Activated CD4-positive, alpha-beta T cell treated with anti-CD3 and anti-CD28 coated beads, Interleukin-2, amount 50 U/mL, for 1 hour (primary cell): Measurements from ENCODE around the gene PEX14.

Experiments used
- DNase-seq: peaks from one replicate; pipeline ENCODE4 v3.0.0-alpha.2; 2020

The PEX14 gene

DNA sequence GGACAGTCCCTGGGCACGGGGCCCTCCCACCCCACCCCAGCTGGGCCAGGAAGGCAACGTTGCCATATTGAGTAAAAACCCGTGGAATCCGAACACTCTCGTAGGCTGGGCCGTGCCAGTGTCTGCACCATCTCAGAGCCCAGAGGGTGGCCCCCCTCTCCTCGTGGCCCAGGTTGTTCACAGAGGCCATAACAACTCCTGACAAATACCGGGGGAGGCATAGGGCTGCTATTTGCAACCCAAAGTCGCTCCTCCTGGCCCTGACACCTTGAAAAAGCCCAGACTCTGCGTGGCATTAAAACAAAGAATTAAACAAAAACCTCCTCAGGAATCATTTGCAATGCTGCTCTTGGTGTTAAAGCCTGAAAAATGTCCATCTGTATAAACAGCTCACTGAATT lies 180.3 kb downstream of the PEX14 start:
- no peak for DNase-seq

DNA sequence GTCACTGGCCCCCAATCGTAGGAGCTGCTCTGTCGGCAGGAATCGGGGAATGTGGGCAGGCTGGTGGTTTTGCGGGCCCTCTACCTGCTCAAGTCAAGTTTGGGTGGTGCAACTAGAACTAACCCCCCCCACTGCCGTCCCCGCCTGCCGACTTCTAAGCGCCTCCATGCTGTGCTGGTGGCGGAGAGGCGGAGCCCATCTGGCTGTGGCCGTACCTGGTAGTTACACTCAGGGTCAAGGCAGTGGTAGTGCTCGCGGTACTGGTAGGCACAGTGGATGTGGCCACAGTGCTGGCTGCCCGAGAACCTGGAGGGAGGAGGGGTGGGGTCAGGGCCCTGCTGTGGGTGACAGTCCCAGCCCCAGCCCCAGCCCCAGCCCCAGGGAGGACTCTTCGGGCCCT lies 181.7 kb downstream of the PEX14 start:
- DNase-seq: no peak

DNA sequence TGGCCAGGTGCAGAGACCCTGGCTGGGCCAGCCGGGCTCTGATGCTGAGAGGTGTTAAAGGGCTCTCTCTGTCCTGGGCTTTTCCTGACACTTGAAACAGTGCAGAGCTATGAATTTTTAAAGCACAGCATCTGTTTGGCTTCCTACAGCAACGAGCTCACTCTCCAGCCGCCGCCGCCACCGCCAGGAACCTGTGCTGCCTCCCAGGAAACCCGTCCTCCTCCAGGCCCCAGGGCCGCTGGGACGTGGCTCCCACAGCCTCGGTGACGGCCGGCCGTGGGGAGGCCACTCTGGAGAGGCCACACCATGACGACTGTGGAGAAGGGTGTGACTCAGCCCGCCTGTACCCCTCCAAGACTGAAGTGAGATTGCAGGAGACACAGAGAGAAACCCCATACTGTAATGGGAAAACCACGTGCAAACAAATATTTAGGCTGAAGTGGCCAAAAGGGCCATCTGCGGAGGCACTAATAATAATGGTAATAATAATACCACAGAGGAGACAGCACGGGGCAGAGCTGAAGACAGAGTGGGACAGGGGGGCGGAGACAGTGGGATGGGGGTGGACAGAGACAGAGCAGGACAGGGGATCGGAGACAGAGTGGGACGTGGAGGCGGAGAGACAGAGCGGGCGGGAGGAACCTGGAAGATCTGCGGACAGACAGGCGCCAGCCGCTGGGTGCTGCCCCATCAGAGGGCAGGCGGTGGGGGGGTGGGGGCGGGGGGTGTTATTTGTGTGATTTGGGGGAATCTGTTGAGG lies 182.5 kb downstream of the PEX14 start:
- DNase-seq: no peak

DNA sequence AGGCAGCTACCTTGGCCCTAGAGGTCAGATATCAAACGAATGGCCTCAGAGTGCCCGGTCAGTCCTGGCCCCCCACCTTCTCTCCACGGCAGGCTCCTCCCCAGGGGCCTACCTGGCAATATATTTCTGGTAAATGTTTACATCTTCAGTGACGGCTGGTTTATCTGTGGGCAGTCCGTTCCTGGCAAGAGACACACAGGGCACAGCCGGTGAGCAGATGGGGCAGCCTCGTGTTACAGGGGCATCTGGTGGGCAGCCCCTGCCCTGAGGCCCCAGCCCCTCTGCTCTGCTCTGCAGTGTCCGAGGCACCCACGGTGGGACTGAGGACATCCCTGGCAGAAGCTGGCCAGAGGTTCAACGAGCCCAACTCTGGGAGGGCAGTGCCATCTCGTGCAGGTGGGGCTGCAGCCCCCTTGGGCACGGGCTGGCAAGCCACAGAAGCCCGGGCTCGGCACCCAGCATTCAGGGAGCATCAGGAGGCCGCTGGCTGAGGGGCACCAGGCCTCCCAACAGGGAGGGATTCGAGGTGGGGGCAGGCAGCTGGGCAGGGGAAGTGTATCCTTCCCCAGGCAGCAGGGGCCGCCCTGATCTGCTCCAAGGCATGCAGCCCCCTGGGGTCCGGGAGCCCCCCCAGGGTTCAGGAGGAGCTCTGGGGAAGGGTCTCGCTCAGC lies 183.8 kb downstream of the PEX14 start:
- no peak for DNase-seq

DNA sequence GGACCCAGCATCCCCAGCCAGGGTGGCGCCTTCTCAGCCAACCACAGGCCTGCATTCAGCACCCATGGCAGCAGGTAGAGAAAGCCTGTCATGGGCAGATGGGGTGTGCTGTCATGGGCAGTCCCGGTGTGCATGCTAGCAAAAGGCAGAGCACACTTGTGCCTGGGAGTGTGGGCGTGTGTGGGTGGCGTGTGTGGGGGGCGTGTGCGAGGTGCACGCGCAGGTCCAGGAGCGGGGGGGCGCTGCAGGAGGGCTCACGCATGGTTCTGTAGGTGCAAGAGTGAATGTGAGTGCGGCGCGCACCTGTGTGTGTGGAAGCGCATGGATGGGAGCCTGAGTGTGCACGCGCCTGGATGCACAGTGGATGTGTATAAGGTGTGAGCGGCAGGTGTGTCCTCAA lies 184.5 kb downstream of the PEX14 start:
- DNase-seq: no peak

DNA sequence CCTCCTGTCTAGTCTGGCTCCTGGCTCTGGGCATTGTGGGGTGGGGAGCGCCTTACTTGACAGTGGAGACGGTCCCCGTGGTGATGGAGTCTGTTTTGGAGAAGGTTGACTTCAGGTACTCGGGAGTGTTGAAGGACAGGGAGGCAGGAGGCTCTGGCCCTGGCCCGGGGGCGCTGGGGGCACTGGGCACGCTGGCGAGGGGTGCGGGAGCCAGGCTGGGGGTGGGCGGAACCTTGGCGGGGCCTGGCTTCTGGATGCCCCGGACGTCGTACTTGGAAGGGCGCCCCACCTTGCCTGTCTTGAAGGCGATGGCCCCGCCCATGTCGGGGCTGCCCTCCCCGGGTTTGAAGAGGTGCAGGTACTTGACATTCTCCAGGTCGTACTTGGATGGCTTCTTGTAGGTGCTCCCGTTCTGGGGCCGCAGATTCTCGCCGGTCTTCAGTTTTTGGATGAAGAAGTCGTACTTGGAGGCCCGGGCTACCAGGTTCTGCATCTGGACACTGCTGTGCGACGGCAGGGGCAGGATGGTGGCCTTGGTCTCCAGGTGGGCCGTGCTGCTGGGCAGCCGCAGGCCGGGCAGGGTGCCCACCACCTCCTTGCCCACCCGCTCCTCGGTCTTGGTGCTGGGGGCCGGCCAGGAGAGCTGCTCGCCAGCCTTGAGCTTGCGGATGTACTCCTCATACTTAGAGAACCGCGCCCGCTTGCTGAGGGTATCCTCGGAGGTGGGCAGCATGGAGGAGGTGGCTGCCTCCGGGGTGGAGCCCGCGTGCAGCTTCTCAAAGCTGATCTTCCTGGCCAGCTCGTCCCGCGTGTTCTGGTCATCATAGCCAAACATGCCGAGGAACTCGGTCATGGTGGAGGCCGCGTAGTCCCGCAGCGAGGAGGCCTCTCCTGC lies 185.1 kb downstream of the PEX14 start:
- no peak for DNase-seq

DNA sequence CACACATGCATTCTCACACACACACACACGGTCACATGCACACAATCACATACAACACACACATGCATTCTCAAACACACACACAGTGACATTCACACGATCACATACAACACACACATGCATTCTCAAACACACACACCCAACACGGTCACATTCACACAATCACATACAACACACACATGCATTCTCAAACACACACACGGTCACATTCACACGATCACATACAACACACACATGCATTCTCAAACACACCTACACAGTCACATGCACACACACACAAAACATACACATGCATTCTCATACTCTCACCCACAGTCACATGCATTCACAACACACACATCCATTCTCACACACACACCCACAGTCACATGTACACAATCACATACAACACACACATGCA lies 186.7 kb downstream of the PEX14 start:
- no peak for DNase-seq

DNA sequence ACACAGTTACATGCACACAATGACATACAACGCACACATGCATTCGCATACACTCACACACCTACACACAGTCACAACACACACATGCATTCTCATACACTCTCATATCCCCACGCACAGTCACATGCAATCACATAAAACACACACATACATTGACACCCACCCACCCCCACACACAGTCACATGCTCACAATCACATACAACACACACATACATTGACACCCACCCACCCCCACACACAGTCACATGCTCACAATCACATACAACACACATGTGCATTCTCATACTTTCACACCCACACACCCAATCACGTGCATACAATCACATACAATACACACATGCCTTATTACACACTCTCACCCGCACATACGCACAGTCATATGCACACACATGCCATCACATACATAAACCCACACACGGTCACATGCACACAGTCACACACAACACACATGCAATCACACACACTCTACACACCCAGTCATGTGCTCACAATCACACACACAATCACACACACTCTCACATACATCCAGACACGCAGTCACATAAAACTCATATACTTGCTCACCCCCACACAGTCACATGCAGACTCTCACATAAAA lies 187.4 kb downstream of the PEX14 start:
- no peak for DNase-seq

DNA sequence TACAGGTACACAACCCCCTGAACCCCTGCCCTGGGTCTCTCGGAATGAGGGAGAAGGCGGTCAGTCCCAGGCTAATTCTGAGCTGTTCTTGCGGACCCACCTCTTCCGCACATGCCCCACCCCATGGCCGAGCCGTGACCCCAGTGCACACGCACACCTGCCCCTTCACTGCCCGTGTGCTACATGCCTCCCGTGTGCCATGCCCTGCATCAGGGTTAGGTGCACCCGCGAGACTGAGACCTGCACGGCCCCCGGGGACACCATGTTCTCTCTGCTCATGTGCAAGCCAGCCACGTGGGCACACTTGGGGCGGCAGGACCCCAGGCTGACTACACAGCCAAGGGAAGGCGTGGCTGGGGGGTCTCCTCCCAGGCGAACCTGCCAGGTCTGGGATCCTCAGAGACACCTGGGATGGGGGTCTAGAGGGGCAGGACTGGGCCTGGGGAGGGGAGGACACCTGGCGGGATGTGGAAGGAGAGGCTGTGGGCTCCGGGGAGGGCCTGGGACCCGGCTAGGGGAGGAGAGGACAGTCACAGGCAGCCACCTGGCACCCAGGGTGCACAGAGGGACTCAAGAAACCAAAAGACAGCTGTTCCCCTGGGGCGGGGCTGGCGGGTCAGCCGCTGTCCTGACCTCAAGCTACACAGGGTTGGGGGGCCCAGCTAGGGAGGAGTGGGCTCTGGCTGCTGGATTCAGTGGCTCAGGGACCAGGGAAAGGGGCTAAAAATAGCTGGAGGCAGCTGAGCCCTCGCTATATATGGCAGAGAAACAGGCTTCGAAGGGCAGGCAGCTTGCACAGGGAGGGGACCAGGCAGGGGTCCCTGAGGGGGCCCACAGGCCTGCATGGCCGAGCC lies 188.3 kb downstream of the PEX14 start:
- DNase-seq: no peak

DNA sequence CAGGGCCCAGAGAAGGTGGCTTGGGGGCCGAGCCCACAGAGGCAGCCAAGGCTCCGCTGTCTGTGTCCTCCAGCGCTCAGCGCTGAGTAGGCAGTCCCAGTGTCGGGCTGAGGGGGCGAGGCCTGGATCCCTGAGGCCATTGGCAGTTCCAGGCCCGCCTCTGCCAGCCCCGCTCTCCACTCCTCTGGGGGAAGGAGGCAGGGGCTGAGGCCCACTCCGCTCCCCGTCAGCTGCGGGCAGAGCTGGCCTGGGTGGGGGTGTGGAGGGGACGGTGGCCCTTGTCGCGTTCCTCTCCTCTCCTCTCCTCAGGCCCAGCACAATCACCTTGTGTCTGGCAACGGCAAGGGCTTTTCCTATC lies 188.9 kb downstream of the PEX14 start:
- no peak for DNase-seq

DNA sequence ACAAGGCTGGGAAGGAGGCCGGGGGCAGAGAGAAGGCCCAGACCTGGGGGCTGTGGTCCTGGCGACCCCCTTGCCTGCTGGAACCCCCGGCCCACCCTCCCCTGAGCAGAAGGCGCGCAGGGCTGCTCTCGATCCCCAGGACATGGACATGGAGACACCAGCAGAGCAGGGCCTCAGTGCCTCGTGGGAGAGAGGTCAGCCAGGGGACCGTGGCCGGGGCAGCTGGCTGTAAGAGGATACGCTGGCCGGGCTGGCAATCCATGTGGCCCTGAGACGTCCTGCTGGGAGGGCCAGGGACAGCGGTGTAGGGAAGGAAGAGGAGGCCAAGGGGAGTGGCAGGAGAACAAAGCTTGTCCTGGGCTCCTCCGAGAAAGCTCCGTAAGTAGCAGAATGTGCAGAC lies 189.5 kb downstream of the PEX14 start:
- DNase-seq: no peak

DNA sequence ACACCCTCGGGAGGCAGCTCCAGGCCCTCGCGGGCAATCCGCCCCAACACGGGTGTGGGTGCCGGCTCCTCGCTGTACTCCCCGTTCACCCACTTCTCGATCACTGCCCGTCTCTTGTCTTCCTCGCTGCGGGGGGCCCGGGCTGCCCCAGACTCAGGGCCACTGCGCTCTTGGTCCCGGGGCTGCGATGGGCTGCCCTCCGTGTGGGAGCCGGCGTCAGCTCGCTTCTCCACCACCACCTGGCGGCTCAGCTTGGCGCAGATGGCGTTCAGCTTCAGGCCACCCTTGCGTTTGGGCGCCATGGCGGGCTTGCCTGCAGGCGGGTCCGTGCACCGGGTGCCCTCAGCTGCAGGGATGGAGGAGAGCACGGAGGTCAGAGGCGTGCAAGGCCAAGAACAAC lies 190.5 kb downstream of the PEX14 start:
- DNase-seq: no peak

DNA sequence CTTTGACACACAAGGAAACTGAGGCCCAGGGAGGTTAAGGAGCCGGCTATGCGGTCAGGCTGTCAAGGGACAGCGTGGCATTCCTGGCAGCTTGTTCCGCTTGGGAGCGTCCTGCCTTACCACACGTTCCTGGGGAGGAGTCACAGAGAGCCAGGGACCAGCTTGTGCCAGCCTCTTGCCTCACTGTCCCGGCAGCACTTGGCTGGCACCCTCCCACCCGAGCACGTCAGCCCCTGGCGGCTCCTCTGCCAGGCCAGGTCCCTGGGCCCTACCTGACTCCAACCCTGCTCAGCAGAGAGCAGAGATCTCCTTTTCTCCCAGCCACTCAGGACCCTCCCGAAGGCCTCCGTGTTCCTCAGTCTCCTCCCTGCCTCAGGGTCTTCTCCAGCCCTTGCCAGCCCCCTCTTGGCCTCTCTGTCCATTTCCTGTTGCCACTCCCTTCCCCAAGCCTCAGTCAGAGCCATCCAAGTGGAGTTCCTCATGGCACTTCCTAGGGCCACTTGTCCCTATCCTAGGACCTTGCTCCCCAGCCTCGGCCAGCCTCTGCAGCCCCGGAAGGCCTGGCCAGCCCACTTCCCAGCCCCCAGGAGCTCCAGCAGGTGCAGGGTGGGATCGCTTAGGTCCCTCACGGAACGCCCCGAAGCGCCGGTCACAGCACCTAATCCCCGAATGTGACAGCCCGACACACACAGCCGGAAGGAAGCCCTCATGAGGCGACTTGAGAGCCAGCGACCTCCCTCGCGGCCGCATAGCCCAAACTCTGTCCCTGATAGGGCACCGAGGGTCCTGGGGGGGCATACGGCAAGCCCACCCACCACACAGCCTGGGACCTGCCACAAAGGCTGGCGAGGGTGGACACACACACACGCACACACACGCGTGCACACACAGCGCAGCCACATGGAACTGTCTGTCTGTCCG lies 191.4 kb downstream of the PEX14 start:
- DNase-seq: no peak

DNA sequence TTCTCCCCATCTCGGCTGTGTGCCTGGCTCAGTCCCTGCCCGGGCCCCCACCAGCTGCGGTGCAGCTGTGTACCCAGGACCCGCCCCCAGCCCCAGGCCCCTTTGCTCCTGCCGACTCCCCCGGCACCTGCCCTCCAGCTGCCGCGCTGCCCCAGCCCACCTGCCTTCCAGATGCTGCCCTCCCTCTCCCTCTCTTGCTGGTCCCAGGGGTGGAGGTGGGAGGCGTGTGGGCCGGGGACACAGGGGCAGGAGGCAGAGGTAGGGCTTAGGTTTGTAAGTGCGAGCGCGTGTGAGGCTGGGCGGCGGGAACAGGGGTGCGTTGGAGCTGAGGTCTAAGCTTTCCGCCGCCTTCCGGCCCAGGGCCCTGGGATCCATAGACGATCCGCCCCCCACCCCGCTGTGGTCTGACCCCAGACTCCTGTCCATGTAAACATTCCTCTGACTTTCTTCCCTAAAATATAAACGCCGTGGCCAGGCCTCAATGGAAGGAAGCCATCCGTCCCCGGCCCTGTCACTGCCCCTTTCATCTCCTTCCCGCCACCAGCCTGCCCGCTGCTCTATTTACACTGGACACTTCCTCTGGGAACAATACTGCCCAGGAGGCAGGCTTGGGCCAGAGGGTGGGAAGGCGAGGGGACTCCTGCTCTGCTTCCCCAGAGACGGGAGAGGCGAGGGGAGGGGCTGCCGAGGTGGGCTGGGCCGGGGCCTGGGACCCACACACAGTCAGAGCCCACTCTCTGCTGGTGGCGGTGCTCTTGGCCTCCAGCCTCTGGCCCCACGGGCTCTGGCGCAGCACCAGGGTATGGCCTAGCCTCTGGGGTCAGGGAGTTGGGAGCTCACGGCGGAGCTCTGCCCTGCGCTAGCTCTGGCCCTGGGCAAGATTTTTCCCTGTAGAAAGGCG lies 193.4 kb downstream of the PEX14 start:
- no peak for DNase-seq

DNA sequence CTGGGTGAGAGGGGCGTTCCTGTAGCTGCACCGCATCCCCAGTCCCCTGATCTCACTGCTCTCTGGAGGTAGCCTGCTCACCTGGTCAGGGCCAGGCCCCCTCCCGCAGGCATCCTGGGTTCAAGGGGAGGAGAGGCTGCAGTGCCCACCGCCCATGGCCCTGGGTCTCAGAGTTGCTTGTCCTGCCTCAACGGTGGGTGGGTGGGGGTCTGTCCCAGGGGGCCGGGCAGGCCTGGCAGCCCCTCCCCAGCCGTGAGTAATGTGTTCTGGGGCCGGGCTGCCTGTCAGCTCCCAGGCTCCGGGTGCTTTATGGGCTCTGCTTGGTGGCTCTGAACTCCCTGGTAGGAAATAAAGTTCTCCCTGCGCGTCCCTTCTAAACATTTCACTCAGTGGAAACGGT lies 194.8 kb downstream of the PEX14 start:
- DNase-seq: no peak

DNA sequence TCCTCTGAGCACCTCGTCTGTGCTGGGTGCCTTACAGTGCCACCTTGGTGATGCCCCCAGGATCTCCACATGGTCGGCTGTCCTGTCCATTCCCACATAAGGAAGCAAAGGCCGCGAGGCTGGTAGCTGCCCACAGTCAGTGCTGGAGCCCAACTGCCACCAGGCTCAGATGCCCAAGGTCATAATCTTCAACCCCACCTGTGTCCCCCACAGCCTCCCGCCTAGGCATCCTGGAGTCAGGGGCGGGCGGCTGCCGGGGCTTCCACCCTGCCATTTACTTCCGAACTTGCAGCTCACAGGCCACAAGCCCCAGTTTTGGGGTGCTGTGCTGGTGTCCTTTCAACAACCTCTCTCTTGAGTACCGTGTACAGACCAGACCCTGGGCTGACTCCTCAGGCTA lies 195.4 kb downstream of the PEX14 start:
- DNase-seq: no peak

DNA sequence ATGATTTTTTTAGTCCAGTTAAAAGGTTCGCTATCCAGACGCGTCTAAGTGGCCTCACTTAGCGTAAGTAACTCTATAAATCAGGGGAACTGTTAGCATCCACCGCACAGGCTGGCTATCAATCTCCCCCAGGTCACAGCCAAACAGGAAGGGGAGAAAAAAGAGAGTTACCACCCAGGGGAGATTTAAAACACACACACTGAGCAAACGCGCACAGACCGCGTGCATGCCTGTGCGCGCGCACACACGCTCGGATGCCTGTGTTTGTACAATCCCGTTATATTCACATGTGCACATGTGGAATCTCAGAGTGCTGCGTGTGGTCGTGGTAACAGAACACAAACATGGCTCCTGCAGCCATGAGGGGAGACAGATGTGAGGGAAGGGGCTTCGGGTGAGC lies 196.3 kb downstream of the PEX14 start:
- DNase-seq: no peak

DNA sequence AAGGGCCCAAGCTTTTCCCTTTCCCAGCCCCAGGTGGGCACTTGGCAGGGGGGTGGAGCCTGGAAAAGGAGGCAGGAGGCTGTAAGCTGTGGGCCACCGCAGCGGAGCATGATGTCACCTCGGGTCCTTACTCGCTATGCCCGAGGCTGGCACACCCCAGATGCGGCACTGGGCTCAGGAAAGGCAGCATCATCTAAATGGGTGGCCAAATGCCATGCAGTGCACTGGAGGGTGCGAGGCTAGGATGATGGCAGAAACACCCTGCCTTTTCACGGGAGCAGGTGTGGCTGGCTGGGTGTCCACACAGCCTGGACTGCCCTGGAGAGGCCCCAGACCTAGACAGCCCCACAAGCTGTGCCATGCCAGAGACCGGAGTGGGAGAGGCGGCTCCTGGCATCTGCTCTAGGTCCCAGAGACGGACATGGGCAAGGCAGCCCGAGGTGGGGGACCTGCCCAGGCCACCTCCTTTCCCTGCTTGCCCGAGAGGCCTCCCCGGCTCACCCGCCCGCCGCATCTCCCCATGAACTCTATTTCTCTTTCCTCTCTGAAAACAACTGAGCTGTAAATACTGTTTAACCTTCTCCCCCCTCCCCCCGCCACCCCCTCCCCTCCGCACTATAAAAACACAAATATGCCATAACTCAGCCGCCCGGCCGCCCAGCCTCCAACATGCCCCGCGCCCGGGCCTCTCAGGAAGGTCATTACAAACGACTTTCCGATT lies 197.0 kb downstream of the PEX14 start:
- DNase-seq: no peak

DNA sequence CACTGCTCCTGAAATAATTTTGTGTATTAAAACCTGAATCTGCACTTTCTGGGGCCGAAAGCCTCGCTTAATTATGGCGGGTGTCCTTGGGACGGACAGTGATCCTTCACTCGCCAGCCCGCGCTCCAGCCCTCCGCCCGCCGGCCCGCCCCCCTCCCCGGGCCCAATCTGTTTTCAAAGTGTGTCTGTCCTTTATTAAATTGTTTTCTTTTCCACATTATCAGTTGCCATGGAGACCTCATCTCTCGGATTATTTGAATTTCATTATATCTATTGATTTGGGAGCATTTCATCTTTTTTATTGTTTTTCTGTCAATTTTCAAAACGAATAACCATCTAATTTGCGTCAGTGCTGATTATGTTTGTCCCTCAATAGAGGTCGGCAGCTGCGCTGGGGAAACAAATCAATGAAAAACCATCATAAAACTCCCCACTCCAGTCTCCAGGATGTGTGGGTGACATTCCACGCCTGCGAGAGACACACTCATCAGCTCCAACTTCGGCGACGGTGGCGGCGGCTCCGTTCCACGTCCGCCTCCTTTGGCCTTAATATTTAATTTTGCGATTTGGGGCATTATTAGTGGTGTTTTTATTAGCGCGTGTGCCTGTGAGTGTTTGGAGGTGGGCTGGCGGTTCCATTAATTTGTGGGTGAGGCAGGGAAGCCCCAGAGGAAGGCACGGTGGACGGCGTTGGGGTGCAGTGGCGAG lies 197.7 kb downstream of the PEX14 start:
- DNase-seq: no peak
